ENCODE measurements around the gene CALCB. TPM values are rescaled to one million over a fixed set of nuclear protein-coding genes. Genes with fewer than 3 reads are reported as not detected.

Gene CALCB
- total and polyA plus RNA-seq, 4 donors, result 0.02 to 1.2 (median 0.39) TPM

GRCh38 chr11:15095736-15096228, 22.4 kb downstream of the CALCB start:
- no peaks in the 10 kb centered on the region for H3K36me3 ChIP-seq (ENCODE audit: control insufficient read depth in 4 of 4, insufficient read depth in 3 of 4, low read depth in 1 of 4, low read length in 3 of 4)
- no peaks in the 10 kb centered on the region for H3K4me1 ChIP-seq (ENCODE audit: control insufficient read depth in 4 of 4, insufficient read depth in 4 of 4, low read length in 3 of 4)
- TF ChIP-seq EGR1 (IDR thresholded peaks at IDR 0.05; ENCODE audit: low read depth in 2 of 2) (no peak), FOXA2 (IDR thresholded peaks at IDR 0.05) (no peak), HNF4G (IDR thresholded peaks at IDR 0.05) (no peak), SP1 (IDR thresholded peaks at IDR 0.05) (no peak), HNF4A (conservative IDR thresholded peaks at IDR 0.05) (no peak), NR2F2 (IDR thresholded peaks at IDR 0.05) (no peak), GABPA (IDR thresholded peaks at IDR 0.05 in 1 of 2, conservative IDR thresholded peaks at IDR 0.05 in 1 of 2) (no peak), RAD21 (IDR thresholded peaks at IDR 0.05) (no peak), YY1 (IDR thresholded peaks at IDR 0.05) (no peak), TAF1 (conservative IDR thresholded peaks at IDR 0.05) (no peak), FOXA1 (IDR thresholded peaks at IDR 0.05) (no peak), JUND (IDR thresholded peaks at IDR 0.05) (no peak), RXRA (IDR thresholded peaks at IDR 0.05) (no peak)
- TF ChIP-seq, protein P1, sequence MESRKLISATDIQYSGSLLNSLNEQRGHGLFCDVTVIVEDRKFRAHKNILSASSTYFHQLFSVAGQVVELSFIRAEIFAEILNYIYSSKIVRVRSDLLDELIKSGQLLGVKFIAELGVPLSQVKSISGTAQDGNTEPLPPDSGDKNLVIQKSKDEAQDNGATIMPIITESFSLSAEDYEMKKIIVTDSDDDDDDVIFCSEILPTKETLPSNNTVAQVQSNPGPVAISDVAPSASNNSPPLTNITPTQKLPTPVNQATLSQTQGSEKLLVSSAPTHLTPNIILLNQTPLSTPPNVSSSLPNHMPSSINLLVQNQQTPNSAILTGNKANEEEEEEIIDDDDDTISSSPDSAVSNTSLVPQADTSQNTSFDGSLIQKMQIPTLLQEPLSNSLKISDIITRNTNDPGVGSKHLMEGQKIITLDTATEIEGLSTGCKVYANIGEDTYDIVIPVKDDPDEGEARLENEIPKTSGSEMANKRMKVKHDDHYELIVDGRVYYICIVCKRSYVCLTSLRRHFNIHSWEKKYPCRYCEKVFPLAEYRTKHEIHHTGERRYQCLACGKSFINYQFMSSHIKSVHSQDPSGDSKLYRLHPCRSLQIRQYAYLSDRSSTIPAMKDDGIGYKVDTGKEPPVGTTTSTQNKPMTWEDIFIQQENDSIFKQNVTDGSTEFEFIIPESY (IDR thresholded peaks at IDR 0.05), result no peak
- TF ChIP-seq, protein P2, sequence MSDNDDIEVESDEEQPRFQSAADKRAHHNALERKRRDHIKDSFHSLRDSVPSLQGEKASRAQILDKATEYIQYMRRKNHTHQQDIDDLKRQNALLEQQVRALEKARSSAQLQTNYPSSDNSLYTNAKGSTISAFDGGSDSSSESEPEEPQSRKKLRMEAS (IDR thresholded peaks at IDR 0.05), result no peak
- TF ChIP-seq, protein P3, sequence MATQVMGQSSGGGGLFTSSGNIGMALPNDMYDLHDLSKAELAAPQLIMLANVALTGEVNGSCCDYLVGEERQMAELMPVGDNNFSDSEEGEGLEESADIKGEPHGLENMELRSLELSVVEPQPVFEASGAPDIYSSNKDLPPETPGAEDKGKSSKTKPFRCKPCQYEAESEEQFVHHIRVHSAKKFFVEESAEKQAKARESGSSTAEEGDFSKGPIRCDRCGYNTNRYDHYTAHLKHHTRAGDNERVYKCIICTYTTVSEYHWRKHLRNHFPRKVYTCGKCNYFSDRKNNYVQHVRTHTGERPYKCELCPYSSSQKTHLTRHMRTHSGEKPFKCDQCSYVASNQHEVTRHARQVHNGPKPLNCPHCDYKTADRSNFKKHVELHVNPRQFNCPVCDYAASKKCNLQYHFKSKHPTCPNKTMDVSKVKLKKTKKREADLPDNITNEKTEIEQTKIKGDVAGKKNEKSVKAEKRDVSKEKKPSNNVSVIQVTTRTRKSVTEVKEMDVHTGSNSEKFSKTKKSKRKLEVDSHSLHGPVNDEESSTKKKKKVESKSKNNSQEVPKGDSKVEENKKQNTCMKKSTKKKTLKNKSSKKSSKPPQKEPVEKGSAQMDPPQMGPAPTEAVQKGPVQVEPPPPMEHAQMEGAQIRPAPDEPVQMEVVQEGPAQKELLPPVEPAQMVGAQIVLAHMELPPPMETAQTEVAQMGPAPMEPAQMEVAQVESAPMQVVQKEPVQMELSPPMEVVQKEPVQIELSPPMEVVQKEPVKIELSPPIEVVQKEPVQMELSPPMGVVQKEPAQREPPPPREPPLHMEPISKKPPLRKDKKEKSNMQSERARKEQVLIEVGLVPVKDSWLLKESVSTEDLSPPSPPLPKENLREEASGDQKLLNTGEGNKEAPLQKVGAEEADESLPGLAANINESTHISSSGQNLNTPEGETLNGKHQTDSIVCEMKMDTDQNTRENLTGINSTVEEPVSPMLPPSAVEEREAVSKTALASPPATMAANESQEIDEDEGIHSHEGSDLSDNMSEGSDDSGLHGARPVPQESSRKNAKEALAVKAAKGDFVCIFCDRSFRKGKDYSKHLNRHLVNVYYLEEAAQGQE (IDR thresholded peaks at IDR 0.05), result no peak
- TF ChIP-seq, protein P4, sequence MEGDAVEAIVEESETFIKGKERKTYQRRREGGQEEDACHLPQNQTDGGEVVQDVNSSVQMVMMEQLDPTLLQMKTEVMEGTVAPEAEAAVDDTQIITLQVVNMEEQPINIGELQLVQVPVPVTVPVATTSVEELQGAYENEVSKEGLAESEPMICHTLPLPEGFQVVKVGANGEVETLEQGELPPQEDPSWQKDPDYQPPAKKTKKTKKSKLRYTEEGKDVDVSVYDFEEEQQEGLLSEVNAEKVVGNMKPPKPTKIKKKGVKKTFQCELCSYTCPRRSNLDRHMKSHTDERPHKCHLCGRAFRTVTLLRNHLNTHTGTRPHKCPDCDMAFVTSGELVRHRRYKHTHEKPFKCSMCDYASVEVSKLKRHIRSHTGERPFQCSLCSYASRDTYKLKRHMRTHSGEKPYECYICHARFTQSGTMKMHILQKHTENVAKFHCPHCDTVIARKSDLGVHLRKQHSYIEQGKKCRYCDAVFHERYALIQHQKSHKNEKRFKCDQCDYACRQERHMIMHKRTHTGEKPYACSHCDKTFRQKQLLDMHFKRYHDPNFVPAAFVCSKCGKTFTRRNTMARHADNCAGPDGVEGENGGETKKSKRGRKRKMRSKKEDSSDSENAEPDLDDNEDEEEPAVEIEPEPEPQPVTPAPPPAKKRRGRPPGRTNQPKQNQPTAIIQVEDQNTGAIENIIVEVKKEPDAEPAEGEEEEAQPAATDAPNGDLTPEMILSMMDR (IDR thresholded peaks at IDR 0.05; ENCODE audit: low read depth, low read length, missing input control), result no peak
- TF ChIP-seq, protein P5, sequence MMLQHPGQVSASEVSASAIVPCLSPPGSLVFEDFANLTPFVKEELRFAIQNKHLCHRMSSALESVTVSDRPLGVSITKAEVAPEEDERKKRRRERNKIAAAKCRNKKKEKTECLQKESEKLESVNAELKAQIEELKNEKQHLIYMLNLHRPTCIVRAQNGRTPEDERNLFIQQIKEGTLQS (IDR thresholded peaks at IDR 0.05), result no peak
- H3K4me3 ChIP-seq (ENCODE audit: low read depth in 1 of 3, low read length in 3 of 3), result no peak overlapping the region
- H3K27me3 ChIP-seq (ENCODE audit: control insufficient read depth in 4 of 4, insufficient read depth in 4 of 4, low read length in 3 of 4), result no peaks in the 10 kb centered on the region
- no peak for DNase-seq (ENCODE audit: low spot score)
- 96% methylated on average over 2 of the region's 2 CpGs for WGBS
- H3K27ac ChIP-seq (ENCODE audit: low read depth in 1 of 2, low read length in 2 of 2), result no peak overlapping the region
- H3K9ac ChIP-seq (ENCODE audit: low read depth in 1 of 2, low read length in 2 of 2), result no peak overlapping the region
- no peaks in the 10 kb centered on the region for H3K9me3 ChIP-seq (ENCODE audit: control insufficient read depth in 4 of 4, low read length in 3 of 4)

Data from liver (tissue), 9 donors.